IMR-90 (cell line): Measurements from ENCODE around the gene KRT80. TPM values are rescaled to one million over a fixed set of nuclear protein-coding genes. Genes with fewer than 3 reads are reported as not detected.

Source experiments
- ATAC-seq: fragments of 200-7000 bp; cut with Tn5 transposase; 2 replicates; pipeline ENCODE4 v1.9.1; 2020; ENCODE audit warnings: low read depth, mild to moderate bottlenecking, moderate library complexity
- BruUV-seq: library from RNA; stranded (reverse); fragments of 400-500 nt; replicated peaks from 2 replicates; lab custom pipeline; 2021; lab: Mats Ljungman, UMichigan
- CTCF ChIA-PET: fragments of 300-600 bp; formaldehyde crosslinking; extraction: SDS; loops from one replicate; lab custom pipeline; 2021; ENCODE audit warnings: antibody characterized with exemption; lab: Yijun Ruan, JAX
- POLR2A ChIA-PET: fragments of 300-600 bp; sonication (Branson Sonifier 250); formaldehyde crosslinking; loops from one replicate; lab custom pipeline; 2022; ENCODE audit warnings: antibody characterized with exemption; ENCODE audit not compliant: unreplicated experiment; lab: Charles Lee
- DNase-seq: peaks from one replicate; pipeline ENCODE4 v3.0.0; 2013
- H2AFZ ChIP-seq: replicated peaks from 2 replicates; pipeline ENCODE3; 2013; ENCODE audit warnings: low read length, mild to moderate bottlenecking; ENCODE audit not compliant: poor library complexity
- H2AK5ac ChIP-seq: 2 replicates; pipeline ENCODE4 v1.6.1; 2013; ENCODE audit warnings: low read depth, low read length, inconsistent platforms
- H2AK9ac ChIP-seq: replicated peaks from 2 replicates; pipeline ENCODE3; 2013; ENCODE audit warnings: mild to moderate bottlenecking, low read depth, low read length, moderate library complexity; ENCODE audit not compliant: poor library complexity
- H2BK120ac ChIP-seq: 2 replicates; pipeline ENCODE4 v1.6.1; 2013; ENCODE audit warnings: low read depth, low read length, inconsistent platforms
- H2BK15ac ChIP-seq: 3 replicates; pipeline ENCODE4 v1.6.1; 2013; ENCODE audit warnings: low read depth, low read length, inconsistent platforms
- H2BK20ac ChIP-seq: 2 replicates; pipeline ENCODE4 v1.6.1; 2013; ENCODE audit warnings: low read depth, mild to moderate bottlenecking, inconsistent platforms, low read length, moderate library complexity
- H2BK5ac ChIP-seq: 2 replicates; pipeline ENCODE4 v1.6.1; 2013; ENCODE audit warnings: mild to moderate bottlenecking, low read depth, low read length, inconsistent platforms; ENCODE audit not compliant: poor library complexity, severe bottlenecking
- H3K14ac ChIP-seq: replicated peaks from 2 replicates; pipeline ENCODE4 v1.6.1; 2013; ENCODE audit warnings: low read depth, low read length, inconsistent platforms
- H3K18ac ChIP-seq: 2 replicates; pipeline ENCODE4 v1.6.1; 2013; ENCODE audit warnings: low read depth, low read length, control low read depth
- H3K23ac ChIP-seq: 2 replicates; pipeline ENCODE4 v1.6.1; 2013; ENCODE audit warnings: low read depth, low read length, inconsistent platforms
- H3K27ac ChIP-seq: 2 replicates; pipeline ENCODE4 v1.5.1; 2013; ENCODE audit warnings: mild to moderate bottlenecking, control low read depth, low read length; ENCODE audit not compliant: insufficient read depth
- H3K27me3 ChIP-seq: 2 replicates; pipeline ENCODE4 v1.6.1; 2013; ENCODE audit warnings: low read length; ENCODE audit not compliant: control insufficient read depth, insufficient read depth
- H3K36me3 ChIP-seq: 2 replicates; pipeline ENCODE4 v1.6.1; 2013; ENCODE audit warnings: low read length, mixed read lengths; ENCODE audit not compliant: control insufficient read depth, insufficient read depth
- H3K4ac ChIP-seq: 2 replicates; pipeline ENCODE4 v1.6.1; 2013; ENCODE audit warnings: low read depth, low read length, inconsistent platforms
- H3K4me1 ChIP-seq: 2 replicates; pipeline ENCODE4 v1.6.1; 2013; ENCODE audit warnings: low read length, mixed read lengths; ENCODE audit not compliant: control insufficient read depth, insufficient read depth
- H3K4me2 ChIP-seq: 2 replicates; pipeline ENCODE4 v1.6.1; 2013; ENCODE audit warnings: low read depth, mild to moderate bottlenecking, control low read depth, low read length, moderate library complexity
- H3K4me3 ChIP-seq: 2 replicates; pipeline ENCODE4 v1.5.1; 2013; ENCODE audit warnings: low read depth, mild to moderate bottlenecking, control low read depth, low read length, moderate library complexity; ENCODE audit not compliant: insufficient read depth
- H3K56ac ChIP-seq: 2 replicates; pipeline ENCODE4 v1.6.1; 2013; ENCODE audit warnings: low read length, inconsistent platforms; ENCODE audit not compliant: insufficient read depth; ENCODE audit errors: extremely low read depth
- H3K79me1 ChIP-seq, 2 experiments: 2 replicates each; pipeline ENCODE4 v1.6.1; 2013; ENCODE audit warnings: low read length in 2 of 2, inconsistent platforms in 1 of 2, low read depth in 1 of 2
- H3K9ac ChIP-seq: 2 replicates; pipeline ENCODE4 v1.6.1; 2013; ENCODE audit warnings: low read depth, low read length, control low read depth
- H3K9me1 ChIP-seq: 2 replicates; pipeline ENCODE4 v1.6.1; 2013; ENCODE audit warnings: low read length, inconsistent platforms; ENCODE audit not compliant: insufficient read depth
- H3K9me3 ChIP-seq: 2 replicates; pipeline ENCODE4 v1.6.1; 2013; ENCODE audit warnings: low read length; ENCODE audit not compliant: control insufficient read depth, insufficient read depth
- H4K20me1 ChIP-seq: 2 replicates; pipeline ENCODE4 v1.6.1; 2013; ENCODE audit warnings: low read length, inconsistent platforms; ENCODE audit not compliant: insufficient read depth
- H4K5ac ChIP-seq: 2 replicates; pipeline ENCODE4 v1.6.1; 2013; ENCODE audit warnings: mild to moderate bottlenecking, low read depth, low read length, control low read depth
- H4K8ac ChIP-seq, 2 experiments: 2 replicates each; pipeline ENCODE4 v1.6.1; 2013; ENCODE audit warnings: low read depth in 2 of 2, low read length in 2 of 2, control low read depth in 1 of 2, inconsistent platforms in 1 of 2
- H4K91ac ChIP-seq: 2 replicates; pipeline ENCODE4 v1.6.1; 2013; ENCODE audit warnings: low read depth, low read length, inconsistent platforms; ENCODE audit not compliant: insufficient read depth
- CHD1 ChIP-seq: IDR thresholded peaks from 2 replicates; pipeline ENCODE4 v1.6.1; 2012; ENCODE audit warnings: low read depth, low read length, improper control_type of control experiment
- MAZ ChIP-seq: IDR thresholded peaks from 2 replicates; pipeline ENCODE4 v1.6.1; 2012; ENCODE audit warnings: low read depth, mild to moderate bottlenecking, low read length, improper control_type of control experiment, moderate library complexity, borderline replicate concordance
- RCOR1 ChIP-seq: IDR thresholded peaks from 2 replicates; pipeline ENCODE4 v1.6.1; 2012; ENCODE audit warnings: mild to moderate bottlenecking, low read length, improper control_type of control experiment; ENCODE audit not compliant: insufficient replicate concordance
- WGBS, 2 experiments: methylation state at CpG; one replicate each; pipeline versions ENCODE4 v1.1.5 to v1.1.7; 2013; ENCODE audit warnings: missing lambda C conversion rate in 2 of 2; ENCODE audit not compliant: insufficient read length in 1 of 2; ENCODE audit errors: extremely low coverage in 2 of 2; 5-methylcytosine and 5-hydroxymethylcytosine counted together
- dilution Hi-C: fragments of 300-500 bp; cut with HindIII; formaldehyde crosslinking; loops from one replicate; pipeline ENCODE4 v1.14.3; 2018; ENCODE audit warnings: low sequenced_read_pairs; ENCODE audit not compliant: unreplicated experiment
- in situ Hi-C: fragments of 300-500 bp; cut with MboI; formaldehyde crosslinking; loops from 3 replicates; pipeline ENCODE4 v1.14.3; 2019; ENCODE audit warnings: low sequenced_read_pairs, inconsistent platforms, mixed read lengths
- intact Hi-C: fragments of 100-400 bp; cut with micrococcal nuclease; formaldehyde crosslinking; loops from 2 replicates; pipeline ENCODE4 v1.10.0; 2022
- polyA plus RNA-seq, 3 experiments: library from polyadenylated mRNA; depleted of rRNA; stranded (reverse); fragments of >200 nt; gene quantifications; 2 replicates each; pipeline ENCODE4 v1.2.3, GENCODE V29; 2012; ENCODE audit warnings: low replicate concordance in 1 of 3
- total RNA-seq: library from RNA; depleted of rRNA; stranded (reverse); fragments of >200 nt; gene quantifications from 2 replicates; pipeline ENCODE4 v1.2.3, GENCODE V29; 2012

KRT80 gene
- total and polyA plus RNA-seq, 2 of the 4 experiments (the other 2 are of a cell fraction) = 0.54 to 3.4 TPM

- intact Hi-C loops (no loop called here), dilution Hi-C loops (no loop called here), in situ Hi-C loops (no loop called here)
- Histone ChIP-seq H3K9me3 (no peaks in the 10 kb centered on the region), H3K4ac (peak overlapping the region; percentile 98), H4K91ac (peak overlapping the region; percentile 99), H3K27me3 (no peaks in the 10 kb centered on the region), H2AK5ac (peak overlapping the region; percentile 96), H3K27ac (peak overlapping the region; percentile 80), H3K4me2 (no peak overlapping the region), H3K79me1 (peaks cover 0 to 50% of the 10 kb centered on the region in 2 experiments; a peak in 3 of 4 replicates), H4K8ac (peak overlapping the region; percentile 91 to 98), H3K23ac (peak overlapping the region; percentile 1; the same call in 1 of the 2 replicates), H2BK120ac (peak overlapping the region; percentile 100), H2AFZ (peak overlapping the region; percentile 29), H4K5ac (peak overlapping the region; percentile 52), H3K56ac (0 out of 2 replicates have a peak overlapping the region, but pooled peaks have one; percentile 14), H3K4me1 (peaks cover 60% of the 10 kb centered on the region), H2BK15ac (peak overlapping the region; percentile 99), H3K9me1 (peaks cover 47% of the 10 kb centered on the region), H3K18ac (peak overlapping the region; percentile 79), H2BK20ac (peak overlapping the region; percentile 99), H3K14ac (peak overlapping the region; percentile 86), H2BK5ac (peak overlapping the region; percentile 95), H3K9ac (peak overlapping the region; percentile 6; the same call in 1 of the 2 replicates), H3K4me3 (no peak overlapping the region), H4K20me1 (no peaks in the 10 kb centered on the region), H2AK9ac (peak overlapping the region; percentile 97), H3K36me3 (no peaks in the 10 kb centered on the region)
- CTCF ChIA-PET = no interaction called here
- ATAC-seq (no peak), DNase-seq (peak; percentile 59)
- POLR2A ChIA-PET = interaction anchor here (0.6 kb wide), 1 partner anchor 236 kb away, joined by 7 read pairs; no protein-coding TSS in a partner anchor
- TF ChIP-seq MAZ = 0 out of 2 replicates have a peak, but pooled peaks have one; percentile 3
- no peak for TF ChIP-seq CHD1
- TF ChIP-seq RCOR1 = peak; percentile 89
- BruUV-seq = no TSS peak
- WGBS, 2 experiments = 59% methylated on average over 5 of the region's 9 CpGs; no CpG with 5 or more reads in 1 of the 2 experiments
These were observed 8.8 kb downstream of the KRT80 start for GRCh38 chr12:52182898-52183543.
